NCI-H128 (cell line): ENCODE measurements around the gene UBXN2A.
"Not testable (repeated sequence)": the region's sequence is repeated elsewhere in the genome, so short reads cannot be mapped to it uniquely, and the experiment has no call there.

Source experiments
- DNase-seq: peaks from one replicate; lab custom pipeline; 2025; ENCODE audit not compliant: unreplicated experiment; lab: John Stamatoyannopoulos, UW

The UBXN2A gene

GRCh38 chr2:23940718-23941620 is 706 bp downstream of the UBXN2A start:
- DNase-seq: no peak

GRCh38 chr2:23941644-23942043 is 1.4 kb downstream of the UBXN2A start:
- no peak for DNase-seq

GRCh38 chr2:23943666-23944065 is 3.4 kb downstream of the UBXN2A start:
- no peak for DNase-seq

GRCh38 chr2:23944527-23944926 is 4.3 kb downstream of the UBXN2A start:
- DNase-seq: no peak

GRCh38 chr2:23944976-23945375 is 4.7 kb downstream of the UBXN2A start:
- DNase-seq: no peak

- DNase-seq: no peak
Observed at GRCh38 chr2:23947350-23947749, 7.1 kb downstream of the UBXN2A start.

GRCh38 chr2:23952558-23952957 is 12.3 kb downstream of the UBXN2A start:
- not testable (repeated sequence) for DNase-seq

GRCh38 chr2:23953625-23954024 is 13.4 kb downstream of the UBXN2A start:
- no peak for DNase-seq

GRCh38 chr2:23954325-23955014 is 14.2 kb downstream of the UBXN2A start:
- no peak for DNase-seq

GRCh38 chr2:23967846-23968245 is 27.6 kb downstream of the UBXN2A start:
- DNase-seq: no peak

- DNase-seq: no peak
Observed at GRCh38 chr2:23976883-23977282, 36.6 kb downstream of the UBXN2A start.

GRCh38 chr2:23988371-23988770 is 48.1 kb downstream of the UBXN2A start:
- no peak for DNase-seq

GRCh38 chr2:23992931-23993330 is 52.7 kb downstream of the UBXN2A start:
- no peak for DNase-seq

GRCh38 chr2:23993736-23994269 is 53.5 kb downstream of the UBXN2A start:
- DNase-seq: no peak

GRCh38 chr2:23994567-23994966 is 54.3 kb downstream of the UBXN2A start:
- no peak for DNase-seq

GRCh38 chr2:24007693-24008092 is 67.4 kb downstream of the UBXN2A start:
- no peak for DNase-seq

GRCh38 chr2:24008672-24009366 is 68.6 kb downstream of the UBXN2A start:
- no peak for DNase-seq

- DNase-seq: no peak
Observed at GRCh38 chr2:24009367-24009679, 69.1 kb downstream of the UBXN2A start.

- no peak for DNase-seq
Observed at GRCh38 chr2:24009680-24010476, 69.6 kb downstream of the UBXN2A start, which contains the start of gene MFSD2B. MFSD2B (plus strand) TSS chr2:24010085; CDS start chr2:24010097, 12 bp downstream.

- DNase-seq: no peak
Observed at GRCh38 chr2:24010477-24011249, 70.4 kb downstream of the UBXN2A start.
